Stimulated activated CD8-positive, alpha-beta memory T cell treated with anti-CD3 and anti-CD28 coated beads, Interleukin-15, amount 100 ng/mL, for 48 hours (primary cell): ENCODE data around the gene ARHGAP18.

Source experiments
- DNase-seq, 2 donors: peaks; one replicate each; pipeline ENCODE4 v3.0.0-alpha.2; 2020; ENCODE audit warnings: low read depth in 2 of 2

The ARHGAP18 gene

DNA sequence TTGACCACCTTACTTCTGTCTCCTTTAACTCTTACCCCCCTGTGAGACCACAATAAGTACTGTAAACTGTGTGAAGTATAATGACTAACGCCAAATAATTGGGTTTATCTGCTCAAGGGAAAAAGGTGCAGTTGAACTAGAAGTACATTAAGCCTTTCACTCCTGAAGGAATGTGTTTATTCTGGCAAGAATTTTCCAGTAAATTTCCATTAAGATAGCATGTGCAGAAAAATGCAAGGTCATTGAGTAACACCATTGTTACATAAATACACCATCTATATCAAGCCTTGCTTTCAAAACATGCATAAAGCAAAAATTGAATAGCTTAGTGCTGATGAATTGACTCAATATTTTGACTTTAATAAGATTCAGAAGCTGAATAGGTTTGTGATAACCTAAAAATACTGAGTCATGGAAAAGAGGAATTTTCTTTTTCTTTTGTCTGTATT lies 65.4 kb downstream of the ARHGAP18 start:
- no peak for DNase-seq

GRCh38 chr6:129643968-129644367 lies 66.0 kb downstream of the ARHGAP18 start:
- no peak for DNase-seq

GRCh38 chr6:129643176-129643575 lies 66.8 kb downstream of the ARHGAP18 start:
- DNase-seq: no peak

- no peak for DNase-seq
These were observed 67.7 kb downstream of the ARHGAP18 start for GRCh38 chr6:129642322-129642721.

DNA sequence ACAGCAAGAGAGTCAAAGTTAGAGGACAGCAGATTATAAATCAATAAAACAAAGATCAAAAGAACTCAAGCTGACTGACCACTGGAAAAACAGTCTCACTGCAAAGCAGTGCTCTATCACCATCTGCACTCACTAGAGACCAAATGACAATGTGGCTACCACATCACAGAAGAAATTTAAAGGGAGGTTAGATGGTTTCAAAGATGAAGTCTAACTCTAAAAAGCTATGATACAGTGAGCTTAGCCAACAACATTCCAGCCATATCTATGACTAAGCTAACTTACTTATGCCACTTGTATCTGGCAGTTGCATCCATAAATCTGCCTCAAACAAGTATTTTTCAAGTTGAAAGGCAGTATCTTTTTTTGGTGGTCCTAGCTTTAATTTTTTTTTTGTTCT lies 68.6 kb downstream of the ARHGAP18 start:
- no peak for DNase-seq

GRCh38 chr6:129638686-129639085 lies 71.3 kb downstream of the ARHGAP18 start:
- DNase-seq: no peak

DNA sequence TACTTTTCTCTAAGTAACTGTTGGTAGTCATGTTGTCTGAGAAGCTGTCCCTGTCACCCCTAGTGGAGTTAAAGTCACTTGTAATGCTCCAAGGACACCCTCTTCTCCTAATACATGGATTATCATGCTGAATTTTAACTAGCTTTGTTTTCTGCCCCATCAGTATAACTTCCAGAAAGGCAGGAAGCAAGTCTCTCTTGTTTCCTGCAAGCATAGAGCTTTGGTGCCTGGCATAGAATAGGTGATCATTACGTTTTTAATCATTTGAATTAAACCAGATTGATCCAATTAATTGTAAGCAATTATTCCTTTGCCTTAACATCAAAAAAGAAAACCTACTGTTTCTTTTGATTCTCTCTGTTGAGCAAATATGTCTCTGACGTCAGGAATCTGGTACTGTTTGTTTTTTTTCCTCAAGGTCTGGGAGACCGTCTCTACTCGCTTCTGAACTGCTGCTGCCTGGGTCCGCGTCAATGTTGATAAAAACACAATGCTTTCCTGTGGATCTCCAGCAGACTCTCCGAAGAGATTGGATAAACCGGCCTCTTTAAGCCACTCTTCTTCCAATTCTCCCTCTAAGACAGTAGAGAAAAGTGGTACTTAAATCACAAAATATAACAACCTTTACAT lies 71.8 kb downstream of the ARHGAP18 start:
- no peak for DNase-seq

DNA sequence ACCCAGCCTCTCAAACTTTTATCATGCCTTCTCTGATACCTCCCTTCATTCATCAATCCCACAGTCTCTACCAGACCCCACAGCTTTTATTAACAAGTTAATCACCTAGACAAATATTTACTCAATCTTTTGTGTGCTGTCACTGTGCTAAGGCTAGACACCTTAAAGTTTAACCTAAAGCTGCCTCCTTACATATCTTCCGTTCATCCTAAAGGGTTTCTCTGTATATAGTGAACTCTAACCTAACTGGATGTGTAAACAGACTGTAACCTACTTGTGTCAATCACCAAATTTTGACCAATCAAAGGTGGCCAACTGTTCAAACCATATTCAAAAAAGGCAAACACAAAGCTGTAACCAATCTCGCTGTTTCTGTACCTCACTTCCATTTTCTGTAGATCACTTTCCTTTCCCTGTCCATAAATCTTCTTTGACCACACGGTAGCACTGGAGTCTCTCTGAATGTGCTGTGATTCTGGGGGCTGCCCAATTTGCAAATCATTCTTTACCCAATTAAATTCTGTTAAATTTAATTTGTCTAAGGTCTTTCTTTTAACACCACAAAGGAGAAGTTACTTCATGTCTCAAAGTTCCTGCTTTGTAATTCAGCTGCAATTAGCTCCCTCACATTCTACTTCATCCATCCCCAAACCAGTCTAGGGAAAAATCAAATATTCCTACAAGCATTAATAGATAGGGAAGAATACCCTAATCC lies 72.5 kb downstream of the ARHGAP18 start:
- DNase-seq: no peak

GRCh38 chr6:129635396-129636130 lies 74.4 kb downstream of the ARHGAP18 start:
- no peak for DNase-seq

- no peak for DNase-seq
These were observed 75.4 kb downstream of the ARHGAP18 start for GRCh38 chr6:129634411-129635230.

DNA sequence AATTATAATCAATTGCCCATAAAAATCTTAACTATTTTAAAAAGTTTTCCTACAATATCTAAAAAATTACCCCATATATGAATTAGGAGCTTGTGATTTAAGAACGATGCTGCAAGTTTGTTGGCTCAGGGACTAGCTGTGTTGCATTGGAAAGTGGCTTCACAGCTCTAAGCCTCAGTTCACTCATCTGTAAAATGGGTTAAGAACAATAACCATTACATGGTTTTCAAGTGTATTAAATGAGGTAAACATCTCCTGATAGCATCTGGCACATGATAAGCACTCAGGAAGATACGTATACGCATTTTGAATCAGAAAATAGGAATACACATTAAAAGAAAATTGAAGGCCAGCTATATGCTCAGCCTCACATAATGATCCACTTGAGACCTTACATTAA lies 76.4 kb downstream of the ARHGAP18 start:
- DNase-seq: no peak

DNA sequence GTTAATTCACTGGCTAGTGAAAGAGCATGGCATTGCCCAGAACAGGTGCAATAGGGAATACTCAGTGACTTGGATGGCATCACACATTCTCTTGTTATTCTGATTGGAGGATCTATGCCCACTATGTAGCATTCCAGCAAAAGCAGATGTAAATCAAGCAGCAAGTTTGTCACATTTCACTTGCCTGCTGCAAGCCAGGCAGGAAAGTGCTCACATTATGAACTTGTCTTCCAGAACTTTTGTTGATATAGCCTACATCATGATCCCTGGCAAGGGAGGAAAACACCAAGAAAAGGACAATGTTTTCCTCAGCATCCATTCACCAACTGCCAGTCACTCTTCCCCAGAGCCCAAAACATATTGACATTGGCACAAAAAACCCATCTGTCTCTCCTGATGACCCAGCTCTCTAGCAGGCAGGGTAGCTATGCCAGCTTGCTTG lies 77.8 kb downstream of the ARHGAP18 start:
- DNase-seq: no peak

- DNase-seq: no peak
These were observed 78.9 kb downstream of the ARHGAP18 start for GRCh38 chr6:129631070-129631469.

GRCh38 chr6:129630596-129630995 lies 79.4 kb downstream of the ARHGAP18 start:
- DNase-seq: no peak

DNA sequence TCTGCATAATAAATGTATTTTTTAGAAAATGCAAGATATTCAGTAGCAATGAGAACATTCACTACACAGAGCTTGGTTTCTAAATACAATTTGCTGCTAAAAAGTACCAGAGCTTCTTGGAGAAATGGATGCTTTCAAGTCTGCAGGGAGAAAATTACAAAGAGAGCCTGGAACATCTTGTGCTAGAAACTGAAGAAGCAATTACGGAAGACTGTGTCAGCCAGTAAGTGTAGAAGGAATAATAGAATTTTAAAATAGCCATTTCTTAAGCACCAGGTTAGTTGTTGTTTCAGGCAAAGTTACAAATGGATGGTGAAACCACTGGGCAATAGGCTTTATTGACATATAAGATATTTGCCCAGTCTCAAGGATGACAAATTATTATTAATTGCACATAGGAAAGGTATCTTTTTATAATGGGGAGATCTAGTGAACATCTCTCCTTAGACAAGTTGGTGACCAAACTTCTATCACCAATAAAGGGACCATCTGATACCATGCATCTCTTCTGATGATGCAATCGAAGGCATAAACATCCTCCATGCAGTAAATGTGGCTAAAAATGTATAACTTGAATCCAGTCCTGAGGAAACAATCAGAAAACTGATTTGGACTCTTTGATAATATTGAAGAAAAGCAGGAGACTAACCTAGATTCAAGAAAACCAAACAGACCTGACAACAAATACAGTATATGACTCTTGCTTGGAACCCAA lies 81.7 kb downstream of the ARHGAP18 start:
- no peak for DNase-seq

- no peak for DNase-seq
These were observed 85.5 kb downstream of the ARHGAP18 start for GRCh38 chr6:129624488-129624887.

GRCh38 chr6:129623008-129623732 lies 86.8 kb downstream of the ARHGAP18 start:
- no peak for DNase-seq

- DNase-seq: peak in 1 of 2 donors; percentile 11
These were observed 88.7 kb downstream of the ARHGAP18 start for GRCh38 chr6:129621252-129621651.

DNA sequence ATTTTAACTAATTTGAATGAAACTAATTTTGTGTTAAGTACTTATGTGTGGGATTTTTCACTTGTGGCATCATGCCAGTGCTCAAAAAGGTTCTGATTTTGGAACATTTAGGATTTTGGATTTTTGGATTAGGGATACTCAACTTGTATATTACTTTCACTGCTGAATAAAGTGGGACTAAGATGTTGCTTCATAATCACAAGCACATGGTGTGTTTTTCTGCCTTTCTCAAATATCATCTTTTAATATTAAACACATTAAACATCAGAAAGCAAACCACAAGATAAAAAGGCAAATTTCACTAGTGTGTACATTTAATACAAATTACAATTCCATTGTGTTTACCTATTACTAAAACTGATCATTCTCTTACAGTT lies 89.8 kb downstream of the ARHGAP18 start:
- no peak for DNase-seq

DNA sequence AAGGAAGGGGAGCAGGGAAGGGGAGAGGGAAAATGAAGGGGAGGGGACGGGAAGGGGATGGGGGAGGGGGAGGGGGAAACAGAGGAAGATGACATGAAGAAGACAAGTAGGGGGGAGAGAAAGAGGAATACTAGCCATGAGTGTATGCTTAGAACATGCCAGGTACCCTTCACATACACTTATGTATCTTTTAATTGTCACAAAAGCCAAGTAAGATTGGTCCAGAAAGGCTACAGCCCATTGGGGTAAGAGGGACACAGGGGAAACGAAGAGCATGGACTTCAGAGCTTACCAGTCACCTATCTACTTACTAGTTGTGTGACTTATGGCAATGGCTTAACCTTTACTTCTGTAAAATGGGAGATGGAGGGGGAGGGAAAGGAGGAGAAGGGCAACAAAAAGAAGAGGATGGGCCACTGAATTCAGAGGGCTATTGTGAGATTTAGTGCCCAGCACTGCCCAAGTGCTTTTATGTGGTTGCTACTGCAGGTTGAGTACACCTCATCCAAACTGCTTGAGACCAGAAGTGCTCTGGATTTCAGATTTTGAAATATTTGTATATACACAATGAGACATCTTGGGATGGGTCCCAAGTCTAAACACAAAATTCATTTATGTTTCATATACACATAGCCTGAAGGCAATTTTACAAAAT lies 90.3 kb downstream of the ARHGAP18 start:
- no peak for DNase-seq
